Skeletal muscle cell (primary cell): Measurements from ENCODE around the gene KLK2.

ENCODE experiments used
- DNase-seq: peaks from one replicate; pipeline ENCODE4 v3.0.0-alpha.2; 2010; ENCODE audit warnings: low read depth
- H3K4me3 ChIP-seq: 2 replicates; pipeline ENCODE4 v1.5.1; 2011; ENCODE audit warnings: low read depth, mild to moderate bottlenecking, control low read depth, low read length, moderate library complexity

KLK2 gene

DNA sequence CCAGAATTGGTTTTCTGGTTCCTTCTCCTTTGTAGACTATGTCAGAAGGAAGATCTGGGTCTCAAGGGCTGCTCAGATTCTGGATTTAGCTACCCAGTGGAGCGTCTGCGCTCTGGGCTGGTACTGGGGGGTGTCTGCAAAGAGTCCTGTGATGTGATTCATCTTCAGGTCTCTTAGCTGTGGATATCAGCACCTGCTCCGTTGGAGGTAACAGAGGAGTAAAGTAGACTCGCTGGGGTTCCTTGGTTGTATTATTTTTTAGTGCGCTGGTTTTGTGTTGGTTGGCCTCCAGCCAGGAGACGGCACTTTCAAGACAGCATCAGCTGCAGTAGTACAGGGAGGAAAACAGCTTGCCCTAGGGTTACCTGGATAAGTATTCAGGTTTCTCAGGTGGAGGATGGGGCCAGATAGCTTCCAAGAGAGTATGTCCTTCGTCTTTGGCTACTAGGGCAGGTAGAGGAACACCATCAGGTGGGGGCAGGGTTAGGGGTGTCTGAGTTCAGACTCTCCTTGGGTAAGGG lies 29.5 kb upstream of the KLK2 start:
- no peak for DNase-seq
- H3K4me3 ChIP-seq, result no peak overlapping the region

DNA sequence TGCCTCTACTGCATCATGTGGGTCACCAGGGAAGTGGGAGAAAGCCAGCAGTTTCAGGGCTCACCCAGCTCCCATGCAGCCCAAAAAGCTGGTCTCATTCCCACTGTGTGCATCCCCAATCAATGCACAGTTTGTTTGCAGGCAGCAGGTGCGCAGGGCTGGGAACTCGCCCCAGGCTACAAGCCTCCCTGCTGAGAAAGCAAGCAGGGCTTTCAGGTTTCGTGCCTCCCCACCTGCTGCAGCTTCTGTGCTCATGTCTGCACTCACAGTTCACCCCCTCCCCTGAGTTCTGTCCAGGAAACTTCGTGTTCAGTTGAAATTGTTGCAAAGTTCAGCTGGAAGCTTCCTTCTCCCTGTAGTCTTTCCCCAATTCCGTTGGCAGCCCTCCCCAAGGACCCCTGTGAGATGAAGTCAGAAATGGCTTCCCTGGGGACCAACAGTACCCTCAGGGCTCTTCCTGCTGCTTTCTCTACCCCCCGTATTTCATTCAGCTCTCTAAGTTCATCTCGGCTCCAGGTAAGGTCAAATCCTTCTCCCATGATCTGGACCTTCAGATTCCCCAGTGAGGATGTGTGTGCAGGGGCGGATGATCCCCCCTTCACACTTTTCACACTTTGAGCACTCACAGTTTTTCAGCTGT lies 28.8 kb upstream of the KLK2 start:
- no peak overlapping the region for H3K4me3 ChIP-seq
- DNase-seq, result no peak

DNA sequence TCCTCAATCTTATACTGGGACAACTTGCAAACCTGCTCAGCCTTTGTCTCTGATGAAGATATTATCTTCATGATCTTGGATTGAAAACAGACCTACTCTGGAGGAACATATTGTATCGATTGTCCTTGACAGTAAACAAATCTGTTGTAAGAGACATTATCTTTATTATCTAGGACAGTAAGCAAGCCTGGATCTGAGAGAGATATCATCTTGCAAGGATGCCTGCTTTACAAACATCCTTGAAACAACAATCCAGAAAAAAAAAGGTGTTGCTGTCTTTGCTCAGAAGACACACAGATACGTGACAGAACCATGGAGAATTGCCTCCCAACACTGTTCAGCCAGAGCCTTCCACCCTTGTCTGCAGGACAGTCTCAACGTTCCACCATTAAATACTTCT lies 22.5 kb upstream of the KLK2 start:
- DNase-seq, result no peak
- no peak overlapping the region for H3K4me3 ChIP-seq

DNA sequence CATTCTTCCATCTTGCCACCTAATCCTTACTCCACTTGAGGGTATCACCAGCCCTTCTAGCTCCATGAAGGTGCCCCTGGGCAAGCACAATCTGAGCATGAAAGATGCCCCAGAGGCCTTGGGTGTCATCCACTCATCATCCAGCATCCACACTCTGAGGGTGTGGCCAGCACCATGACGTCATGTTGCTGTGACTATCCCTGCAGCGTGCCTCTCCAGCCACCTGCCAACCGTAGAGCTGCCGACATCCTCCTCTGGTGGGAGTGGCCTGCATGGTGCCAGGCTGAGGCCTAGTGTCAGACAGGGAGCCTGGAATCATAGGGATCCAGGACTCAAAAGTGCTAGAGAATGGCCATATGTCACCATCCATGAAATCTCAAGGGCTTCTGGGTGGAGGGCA lies 21.6 kb upstream of the KLK2 start:
- no peak overlapping the region for H3K4me3 ChIP-seq
- no peak for DNase-seq

DNA sequence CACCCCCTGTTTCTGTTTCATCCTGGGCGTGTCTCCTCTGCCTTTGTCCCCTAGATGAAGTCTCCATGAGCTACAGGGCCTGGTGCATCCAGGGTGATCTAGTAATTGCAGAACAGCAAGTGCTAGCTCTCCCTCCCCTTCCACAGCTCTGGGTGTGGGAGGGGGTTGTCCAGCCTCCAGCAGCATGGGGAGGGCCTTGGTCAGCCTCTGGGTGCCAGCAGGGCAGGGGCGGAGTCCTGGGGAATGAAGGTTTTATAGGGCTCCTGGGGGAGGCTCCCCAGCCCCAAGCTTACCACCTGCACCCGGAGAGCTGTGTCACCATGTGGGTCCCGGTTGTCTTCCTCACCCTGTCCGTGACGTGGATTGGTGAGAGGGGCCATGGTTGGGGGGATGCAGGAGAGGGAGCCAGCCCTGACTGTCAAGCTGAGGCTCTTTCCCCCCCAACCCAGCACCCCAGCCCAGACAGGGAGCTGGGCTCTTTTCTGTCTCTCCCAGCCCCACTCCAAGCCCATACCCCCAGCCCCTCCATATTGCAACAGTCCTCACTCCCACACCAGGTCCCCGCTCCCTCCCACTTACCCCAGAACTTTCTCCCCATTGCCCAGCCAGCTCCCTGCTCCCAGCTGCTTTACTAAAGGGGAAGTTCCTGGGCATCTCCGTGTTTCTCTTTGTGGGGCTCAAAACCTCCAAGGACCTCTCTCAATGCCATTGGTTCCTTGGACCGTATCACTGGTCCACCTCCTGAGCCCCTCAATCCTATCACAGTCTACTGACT lies 18.4 kb upstream of the KLK2 start, which contains the start of gene KLK3:
Gene KLK3, plus strand, starts transcription at position 280 of the 775 bp plus-strand sequence. Its CDS starts 41 bp downstream, at position 321.
- no peak for DNase-seq
- H3K4me3 ChIP-seq, result no peak within 1 kb of the TSS

DNA sequence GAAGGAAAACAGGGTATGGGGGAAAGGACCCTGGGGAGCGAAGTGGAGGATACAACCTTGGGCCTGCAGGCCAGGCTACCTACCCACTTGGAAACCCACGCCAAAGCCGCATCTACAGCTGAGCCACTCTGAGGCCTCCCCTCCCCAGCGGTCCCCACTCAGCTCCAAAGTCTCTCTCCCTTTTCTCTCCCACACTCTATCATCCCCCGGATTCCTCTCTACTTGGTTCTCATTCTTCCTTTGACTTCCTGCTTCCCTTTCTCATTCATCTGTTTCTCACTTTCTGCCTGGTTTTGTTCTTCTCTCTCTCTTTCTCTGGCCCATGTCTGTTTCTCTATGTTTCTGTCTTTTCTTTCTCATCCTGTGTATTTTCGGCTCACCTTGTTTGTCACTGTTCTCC lies 15.9 kb upstream of the KLK2 start:
- no peak overlapping the region for H3K4me3 ChIP-seq
- no peak for DNase-seq

DNA sequence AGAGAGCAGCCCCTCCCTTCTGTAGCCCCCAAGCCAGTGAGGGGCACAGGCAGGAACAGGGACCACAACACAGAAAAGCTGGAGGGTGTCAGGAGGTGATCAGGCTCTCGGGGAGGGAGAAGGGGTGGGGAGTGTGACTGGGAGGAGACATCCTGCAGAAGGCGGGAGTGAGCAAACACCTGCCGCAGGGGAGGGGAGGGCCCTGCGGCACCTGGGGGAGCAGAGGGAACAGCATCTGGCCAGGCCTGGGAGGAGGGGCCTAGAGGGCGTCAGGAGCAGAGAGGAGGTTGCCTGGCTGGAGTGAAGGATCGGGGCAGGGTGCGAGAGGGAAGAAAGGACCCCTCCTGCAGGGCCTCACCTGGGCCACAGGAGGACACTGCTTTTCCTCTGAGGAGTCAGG lies 14.4 kb upstream of the KLK2 start:
- no peak for DNase-seq

DNA sequence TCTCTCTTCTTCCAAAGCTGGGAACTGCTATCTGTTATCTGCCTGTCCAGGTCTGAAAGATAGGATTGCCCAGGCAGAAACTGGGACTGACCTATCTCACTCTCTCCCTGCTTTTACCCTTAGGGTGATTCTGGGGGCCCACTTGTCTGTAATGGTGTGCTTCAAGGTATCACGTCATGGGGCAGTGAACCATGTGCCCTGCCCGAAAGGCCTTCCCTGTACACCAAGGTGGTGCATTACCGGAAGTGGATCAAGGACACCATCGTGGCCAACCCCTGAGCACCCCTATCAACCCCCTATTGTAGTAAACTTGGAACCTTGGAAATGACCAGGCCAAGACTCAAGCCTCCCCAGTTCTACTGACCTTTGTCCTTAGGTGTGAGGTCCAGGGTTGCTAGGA lies 13.4 kb upstream of the KLK2 start:
- H3K4me3 ChIP-seq, result no peak overlapping the region
- DNase-seq, result no peak

More for the DNA sequence above, 14.4 kb upstream of the KLK2 start:
- no peak overlapping the region for H3K4me3 ChIP-seq

DNA sequence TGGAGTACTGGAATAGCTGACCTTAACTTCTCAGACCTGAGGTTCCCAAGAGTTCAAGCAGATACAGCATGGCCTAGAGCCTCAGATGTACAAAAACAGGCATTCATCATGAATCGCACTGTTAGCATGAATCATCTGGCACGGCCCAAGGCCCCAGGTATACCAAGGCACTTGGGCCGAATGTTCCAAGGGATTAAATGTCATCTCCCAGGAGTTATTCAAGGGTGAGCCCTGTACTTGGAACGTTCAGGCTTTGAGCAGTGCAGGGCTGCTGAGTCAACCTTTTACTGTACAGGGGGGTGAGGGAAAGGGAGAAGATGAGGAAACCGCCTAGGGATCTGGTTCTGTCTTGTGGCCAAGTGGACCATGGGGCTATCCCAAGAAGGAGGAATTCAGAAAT lies 12.2 kb upstream of the KLK2 start:
- DNase-seq, result no peak
- H3K4me3 ChIP-seq, result no peak overlapping the region

DNA sequence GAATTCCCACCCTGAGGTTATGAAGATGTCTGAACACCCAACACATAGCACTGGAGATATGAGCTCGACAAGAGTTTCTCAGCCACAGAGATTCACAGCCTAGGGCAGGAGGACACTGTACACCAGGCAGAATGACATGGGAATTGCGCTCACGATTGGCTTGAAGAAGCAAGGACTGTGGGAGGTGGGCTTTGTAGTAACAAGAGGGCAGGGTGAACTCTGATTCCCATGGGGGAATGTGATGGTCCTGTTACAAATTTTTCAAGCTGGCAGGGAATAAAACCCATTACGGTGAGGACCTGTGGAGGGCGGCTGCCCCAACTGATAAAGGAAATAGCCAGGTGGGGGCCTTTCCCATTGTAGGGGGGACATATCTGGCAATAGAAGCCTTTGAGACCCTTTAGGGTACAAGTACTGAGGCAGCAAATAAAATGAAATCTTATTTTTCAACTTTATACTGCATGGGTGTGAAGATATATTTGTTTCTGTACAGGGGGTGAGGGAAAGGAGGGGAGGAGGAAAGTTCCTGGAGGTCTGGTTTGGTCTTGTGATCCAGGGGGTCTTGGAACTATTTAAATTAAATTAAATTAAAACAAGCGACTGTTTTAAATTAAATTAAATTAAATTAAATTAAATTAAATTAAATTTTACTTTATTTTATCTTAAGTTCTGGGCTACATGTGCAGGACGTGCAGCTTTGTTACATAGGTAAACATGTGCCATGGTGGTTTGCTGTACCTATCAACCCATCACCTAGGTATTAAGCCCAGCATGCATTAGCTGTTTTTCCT lies 11.5 kb upstream of the KLK2 start:
- DNase-seq, result no peak
- no peak overlapping the region for H3K4me3 ChIP-seq

DNA sequence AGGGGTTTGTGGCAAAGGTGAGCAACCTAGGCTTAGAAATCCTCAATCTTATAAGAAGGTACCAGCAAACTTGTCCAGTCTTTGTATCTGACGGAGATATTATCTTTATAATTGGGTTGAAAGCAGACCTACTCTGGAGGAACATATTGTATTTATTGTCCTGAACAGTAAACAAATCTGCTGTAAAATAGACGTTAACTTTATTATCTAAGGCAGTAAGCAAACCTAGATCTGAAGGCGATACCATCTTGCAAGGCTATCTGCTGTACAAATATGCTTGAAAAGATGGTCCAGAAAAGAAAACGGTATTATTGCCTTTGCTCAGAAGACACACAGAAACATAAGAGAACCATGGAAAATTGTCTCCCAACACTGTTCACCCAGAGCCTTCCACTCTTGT lies 3.8 kb upstream of the KLK2 start:
- H3K4me3 ChIP-seq, result no peak overlapping the region
- no peak for DNase-seq

DNA sequence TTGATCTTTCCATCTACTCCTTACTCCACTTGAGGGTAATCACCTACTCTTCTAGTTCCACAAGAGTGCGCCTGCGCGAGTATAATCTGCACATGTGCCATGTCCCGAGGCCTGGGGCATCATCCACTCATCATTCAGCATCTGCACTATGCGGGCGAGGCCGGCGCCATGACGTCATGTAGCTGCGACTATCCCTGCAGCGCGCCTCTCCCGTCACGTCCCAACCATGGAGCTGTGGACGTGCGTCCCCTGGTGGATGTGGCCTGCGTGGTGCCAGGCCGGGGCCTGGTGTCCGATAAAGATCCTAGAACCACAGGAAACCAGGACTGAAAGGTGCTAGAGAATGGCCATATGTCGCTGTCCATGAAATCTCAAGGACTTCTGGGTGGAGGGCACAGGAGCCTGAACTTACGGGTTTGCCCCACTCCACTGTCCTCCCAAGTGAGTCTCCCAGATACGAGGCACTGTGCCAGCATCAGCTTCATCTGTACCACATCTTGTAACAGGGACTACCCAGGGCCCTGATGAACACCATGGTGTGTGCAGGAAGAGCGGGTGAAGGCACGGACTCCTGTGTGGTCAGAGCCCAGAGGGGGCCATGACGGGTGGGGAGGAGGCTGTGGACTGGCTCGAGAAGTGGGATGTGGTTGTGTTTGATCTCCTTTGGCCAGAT lies 2.7 kb upstream of the KLK2 start:
- DNase-seq, result no peak
- H3K4me3 ChIP-seq, result no peak overlapping the region

DNA sequence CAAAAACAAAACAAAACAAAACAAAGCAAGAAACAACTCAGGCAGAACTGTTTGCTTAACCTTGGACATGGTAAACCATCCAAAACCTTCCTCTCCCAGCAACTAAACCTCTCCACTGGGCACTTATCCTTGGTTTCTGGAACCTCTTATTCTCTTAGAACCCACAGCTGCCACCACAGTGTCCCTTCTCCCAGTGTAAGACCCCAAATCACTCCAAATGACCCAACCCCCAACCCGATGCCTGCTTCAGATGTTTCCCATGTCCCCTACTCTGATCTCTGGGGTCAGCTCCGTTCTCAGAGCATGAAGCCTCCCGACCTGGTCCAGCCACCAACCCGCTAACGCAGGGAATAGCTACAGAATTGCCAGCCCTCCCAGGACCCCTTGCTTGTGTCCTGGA lies 972 bp downstream of the KLK2 start:
- H3K4me3 ChIP-seq, result no peak overlapping the region
- DNase-seq, result no peak

DNA sequence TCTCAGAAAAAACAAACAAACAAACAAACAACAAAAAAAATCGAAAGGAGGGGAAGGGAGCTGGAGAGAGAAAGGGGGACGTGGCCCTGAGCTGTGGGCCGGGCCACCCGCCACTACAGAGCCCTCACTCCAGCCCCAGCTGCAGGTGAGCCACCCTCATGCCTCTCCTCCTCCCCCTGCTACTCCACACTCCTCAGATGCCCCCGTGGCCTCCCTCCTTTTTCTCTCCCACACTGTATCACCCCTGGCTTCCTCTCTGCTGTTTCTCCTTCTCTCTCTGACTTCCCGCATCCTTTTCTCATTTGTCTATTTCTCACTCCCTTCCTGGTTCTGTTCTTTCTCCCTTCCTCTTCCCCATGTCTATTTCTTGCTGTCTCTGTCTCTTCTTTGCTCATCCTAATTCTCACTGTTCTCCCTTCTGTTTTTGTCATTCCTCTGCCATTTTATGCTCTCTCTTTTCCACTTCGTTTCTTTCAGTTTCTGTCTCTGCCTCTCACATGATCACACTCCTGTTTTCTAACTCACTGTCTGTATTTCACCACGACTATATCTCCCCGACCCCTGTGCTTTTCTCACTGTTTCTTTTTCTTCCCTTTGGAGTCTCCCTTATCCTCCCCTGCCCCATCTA lies 2.7 kb downstream of the KLK2 start:
- no peak overlapping the region for H3K4me3 ChIP-seq
- DNase-seq, result no peak

DNA sequence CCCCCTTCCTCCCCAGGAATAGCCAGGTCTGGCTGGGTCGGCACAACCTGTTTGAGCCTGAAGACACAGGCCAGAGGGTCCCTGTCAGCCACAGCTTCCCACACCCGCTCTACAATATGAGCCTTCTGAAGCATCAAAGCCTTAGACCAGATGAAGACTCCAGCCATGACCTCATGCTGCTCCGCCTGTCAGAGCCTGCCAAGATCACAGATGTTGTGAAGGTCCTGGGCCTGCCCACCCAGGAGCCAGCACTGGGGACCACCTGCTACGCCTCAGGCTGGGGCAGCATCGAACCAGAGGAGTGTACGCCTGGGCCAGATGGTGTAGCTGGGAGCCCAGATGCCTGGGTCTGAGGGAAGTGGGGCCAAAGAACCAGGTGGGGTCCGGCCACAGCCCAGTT lies 3.2 kb downstream of the KLK2 start:
- no peak for DNase-seq

DNA sequence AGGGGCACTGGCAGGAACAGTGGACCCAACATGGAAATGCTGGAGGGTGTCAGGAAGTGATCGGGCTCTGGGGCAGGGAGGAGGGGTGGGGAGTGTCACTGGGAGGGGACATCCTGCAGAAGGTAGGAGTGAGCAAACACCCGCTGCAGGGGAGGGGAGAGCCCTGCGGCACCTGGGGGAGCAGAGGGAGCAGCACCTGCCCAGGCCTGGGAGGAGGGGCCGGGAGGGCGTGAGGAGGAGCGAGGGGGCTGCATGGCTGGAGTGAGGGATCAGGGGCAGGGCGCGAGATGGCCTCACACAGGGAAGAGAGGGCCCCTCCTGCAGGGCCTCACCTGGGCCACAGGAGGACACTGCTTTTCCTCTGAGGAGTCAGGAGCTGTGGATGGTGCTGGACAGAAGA lies 4.1 kb downstream of the KLK2 start:
- no peak for DNase-seq
- H3K4me3 ChIP-seq, result no peak overlapping the region

More for the DNA sequence above, 3.2 kb downstream of the KLK2 start:
- no peak overlapping the region for H3K4me3 ChIP-seq

DNA sequence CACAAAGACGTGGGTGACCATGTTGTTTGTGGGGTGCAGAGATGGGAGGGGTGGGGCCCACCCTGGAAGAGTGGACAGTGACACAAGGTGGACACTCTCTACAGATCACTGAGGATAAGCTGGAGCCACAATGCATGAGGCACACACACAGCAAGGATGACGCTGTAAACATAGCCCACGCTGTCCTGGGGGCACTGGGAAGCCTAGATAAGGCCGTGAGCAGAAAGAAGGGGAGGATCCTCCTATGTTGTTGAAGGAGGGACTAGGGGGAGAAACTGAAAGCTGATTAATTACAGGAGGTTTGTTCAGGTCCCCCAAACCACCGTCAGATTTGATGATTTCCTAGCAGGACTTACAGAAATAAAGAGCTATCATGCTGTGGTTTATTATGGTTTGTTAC lies 5.6 kb downstream of the KLK2 start:
- H3K4me3 ChIP-seq, result no peak overlapping the region
- no peak for DNase-seq

DNA sequence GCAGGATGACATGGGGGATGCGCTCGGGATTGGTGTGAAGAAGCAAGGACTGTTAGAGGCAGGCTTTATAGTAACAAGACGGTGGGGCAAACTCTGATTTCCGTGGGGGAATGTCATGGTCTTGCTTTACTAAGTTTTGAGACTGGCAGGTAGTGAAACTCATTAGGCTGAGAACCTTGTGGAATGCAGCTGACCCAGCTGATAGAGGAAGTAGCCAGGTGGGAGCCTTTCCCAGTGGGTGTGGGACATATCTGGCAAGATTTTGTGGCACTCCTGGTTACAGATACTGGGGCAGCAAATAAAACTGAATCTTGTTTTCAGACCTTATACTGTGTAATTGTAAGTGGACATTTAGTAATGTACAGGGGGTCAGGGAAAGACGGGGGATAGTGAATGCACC lies 7.0 kb downstream of the KLK2 start:
- no peak overlapping the region for H3K4me3 ChIP-seq
- DNase-seq, result no peak

DNA sequence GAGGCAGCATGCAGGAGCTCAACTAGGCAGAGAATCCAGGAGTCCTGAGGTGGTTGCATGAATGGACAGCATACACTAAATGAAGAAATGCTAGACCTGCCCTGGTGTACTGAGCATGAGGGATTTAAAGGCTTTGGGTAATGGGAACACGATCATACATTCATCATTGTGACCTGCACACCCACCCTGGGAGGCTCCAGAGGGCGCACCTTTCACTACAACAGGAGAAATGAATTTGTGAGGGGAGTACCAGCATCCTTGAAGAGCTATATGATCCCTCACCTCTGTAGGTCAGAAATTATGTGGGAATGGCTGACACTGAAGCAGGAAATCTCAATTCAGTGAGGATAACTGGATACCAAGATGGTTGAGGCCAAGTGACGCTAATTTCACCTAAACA lies 8.9 kb downstream of the KLK2 start:
- H3K4me3 ChIP-seq, result no peak overlapping the region
- no peak for DNase-seq
